Body of pancreas (tissue), 4 donors: ENCODE measurements around the gene BMPR1B.

ENCODE experiments used
- CTCF ChIP-seq, 7 experiments: fragments of 450-650 bp in 4 of 7; fragments of 200-600 bp in 3 of 7; sonication (generic) in 3 of 7; IDR thresholded peaks; one replicate each; pipeline ENCODE4 v1.5.1; 2016 to 2019; ENCODE audit warnings: antibody characterized with exemption in 7 of 7
- POLR2A ChIP-seq, 3 donors: fragments of 450-650 bp; IDR thresholded peaks; one replicate each; pipeline ENCODE4 v1.6.1; 2016; ENCODE audit warnings: antibody characterized with exemption in 3 of 3, mild to moderate bottlenecking in 2 of 3

GRCh38 chr4:95020521-95020920 is 262.8 kb downstream of the BMPR1B start:
- TF ChIP-seq POLR2A (IDR thresholded peaks at IDR 0.05), result no peak
- TF ChIP-seq CTCF (IDR thresholded peaks at IDR 0.05), result no peak
